Measurements from ENCODE around the gene CCDC182.
A peak's percentile ranks its signal among the peaks of the same experiment; 100 is the strongest.

CCDC182 gene

GRCh38 chr17:57726838-57727237 is 18.3 kb downstream of the CCDC182 start:
- no peak for DNase-seq (ENCODE audit: low spot score)

GRCh38 chr17:57726213-57726790 is 18.8 kb downstream of the CCDC182 start:
- DNase-seq (ENCODE audit: low spot score) = no peak

GRCh38 chr17:57724729-57725125 is 20.4 kb downstream of the CCDC182 start:
- DNase-seq (ENCODE audit: low spot score) = no peak

- DNase-seq (ENCODE audit: low spot score) = peak; percentile 40
Measured at GRCh38 chr17:57724026-57724728, 20.9 kb downstream of the CCDC182 start.

- DNase-seq (ENCODE audit: low spot score) = no peak
Measured at GRCh38 chr17:57723427-57724025, 21.6 kb downstream of the CCDC182 start.

- DNase-seq (ENCODE audit: low spot score) = no peak
Measured at GRCh38 chr17:57722704-57723043, 22.4 kb downstream of the CCDC182 start.

GRCh38 chr17:57721967-57722703 is 23.0 kb downstream of the CCDC182 start:
- DNase-seq (ENCODE audit: low spot score) = no peak

GRCh38 chr17:57720386-57721035 is 24.6 kb downstream of the CCDC182 start:
- no peak for DNase-seq (ENCODE audit: low spot score)

- DNase-seq (ENCODE audit: low spot score) = no peak
Measured at GRCh38 chr17:57718878-57719277, 26.2 kb downstream of the CCDC182 start.

- DNase-seq (ENCODE audit: low spot score) = no peak
Measured at GRCh38 chr17:57715981-57716380, 29.1 kb downstream of the CCDC182 start.

- DNase-seq (ENCODE audit: low spot score) = no peak
Measured at GRCh38 chr17:57714665-57715180, 30.4 kb downstream of the CCDC182 start.

GRCh38 chr17:57713140-57713539 is 32.0 kb downstream of the CCDC182 start:
- no peak for DNase-seq (ENCODE audit: low spot score)

GRCh38 chr17:57708410-57708809 is 36.7 kb downstream of the CCDC182 start:
- peak; percentile 76 for DNase-seq (ENCODE audit: low spot score)

- DNase-seq (ENCODE audit: low spot score) = peak; percentile 53
Measured at GRCh38 chr17:57707892-57708291, 37.2 kb downstream of the CCDC182 start.

- DNase-seq (ENCODE audit: low spot score) = no peak
Measured at GRCh38 chr17:57706761-57707160, 38.3 kb downstream of the CCDC182 start.

- DNase-seq (ENCODE audit: low spot score) = no peak
Measured at GRCh38 chr17:57705921-57706695, 39.0 kb downstream of the CCDC182 start.

- DNase-seq (ENCODE audit: low spot score) = no peak
Measured at GRCh38 chr17:57704448-57704847, 40.7 kb downstream of the CCDC182 start.

GRCh38 chr17:57703273-57703672 is 41.8 kb downstream of the CCDC182 start:
- no peak for DNase-seq (ENCODE audit: low spot score)

GRCh38 chr17:57701124-57701523 is 44.0 kb downstream of the CCDC182 start:
- DNase-seq (ENCODE audit: low spot score) = no peak

- DNase-seq (ENCODE audit: low spot score) = no peak
Measured at GRCh38 chr17:57699751-57700219, 45.3 kb downstream of the CCDC182 start.

Data from kidney capillary endothelial cell (primary cell).